Upper lobe of right lung (tissue), 1 donor: ENCODE results near the gene PDIA3. TPM values are rescaled to one million over a fixed set of nuclear protein-coding genes. Genes with fewer than 3 reads are reported as not detected.
A peak's percentile ranks its signal among the peaks of the same experiment; 100 is the strongest.
"Not testable (repeated sequence)": the region's sequence is repeated elsewhere in the genome, so short reads cannot be mapped to it uniquely, and the experiment has no call there.

Experiments used
- ATAC-seq: fragments of 200-7000 bp; cut with Tn5 transposase; one replicate; pipeline ENCODE4 v1.9.1; 2020; ENCODE audit warnings: mild to moderate bottlenecking, moderate library complexity
- DNase-seq: peaks from one replicate; pipeline ENCODE4 v3.0.0-alpha.2; 2020
- H3K27ac ChIP-seq: fragments of 200-600 bp; one replicate; pipeline ENCODE4 v1.8.0; 2022
- H3K27me3 ChIP-seq: fragments of 200-600 bp; one replicate; pipeline ENCODE4 v1.8.0; 2022; ENCODE audit warnings: mild to moderate bottlenecking
- H3K36me3 ChIP-seq: fragments of 200-600 bp; one replicate; pipeline ENCODE4 v1.8.0; 2022
- H3K4me1 ChIP-seq: fragments of 200-600 bp; one replicate; pipeline ENCODE4 v1.8.0; 2022
- H3K4me3 ChIP-seq: fragments of 200-600 bp; one replicate; pipeline ENCODE4 v1.8.0; 2022; ENCODE audit warnings: mild to moderate bottlenecking
- H3K9me3 ChIP-seq: fragments of 200-600 bp; one replicate; pipeline ENCODE4 v1.8.0; 2022
- intact Hi-C: fragments of 100-400 bp; cut with DNase I; formaldehyde crosslinking; loops from one replicate; pipeline ENCODE4 v1.11.0; 2022
- long read RNA-seq: library from polyadenylated mRNA; unstranded; transcript quantifications from one replicate; pipeline ENCODE4 v2.0.0, GENCODE V29; 2021
- total RNA-seq: library from RNA; stranded (reverse); fragmentation: NEBNext Ultra II Directional; extraction: Animal tissue kit (Norgen Biotek cat#: 25700); gene quantifications from one replicate; pipeline ENCODE4 v1.2.1, GENCODE V29; 2021
- TF ChIP-seq, protein P1 (sequence below): fragments of 200-600 bp; IDR thresholded peaks from one replicate; pipeline ENCODE4 v1.8.0; 2022; ENCODE audit warnings: antibody characterized with exemption
- donor health status: DM: no; HTN: yes; CAD: no; lungs with severe emphysema.

The PDIA3 gene
- total RNA-seq = 382 TPM
- long read RNA-seq, transcript PDIA3-201 (13 exons, 3,727 nt) = major isoform, 629 of 645 reads
- long read RNA-seq, partial matches to known transcripts = 7 of 645 reads
- long read RNA-seq, other reads (novel, unspliced or antisense) = 8 of 645 reads

DNA sequence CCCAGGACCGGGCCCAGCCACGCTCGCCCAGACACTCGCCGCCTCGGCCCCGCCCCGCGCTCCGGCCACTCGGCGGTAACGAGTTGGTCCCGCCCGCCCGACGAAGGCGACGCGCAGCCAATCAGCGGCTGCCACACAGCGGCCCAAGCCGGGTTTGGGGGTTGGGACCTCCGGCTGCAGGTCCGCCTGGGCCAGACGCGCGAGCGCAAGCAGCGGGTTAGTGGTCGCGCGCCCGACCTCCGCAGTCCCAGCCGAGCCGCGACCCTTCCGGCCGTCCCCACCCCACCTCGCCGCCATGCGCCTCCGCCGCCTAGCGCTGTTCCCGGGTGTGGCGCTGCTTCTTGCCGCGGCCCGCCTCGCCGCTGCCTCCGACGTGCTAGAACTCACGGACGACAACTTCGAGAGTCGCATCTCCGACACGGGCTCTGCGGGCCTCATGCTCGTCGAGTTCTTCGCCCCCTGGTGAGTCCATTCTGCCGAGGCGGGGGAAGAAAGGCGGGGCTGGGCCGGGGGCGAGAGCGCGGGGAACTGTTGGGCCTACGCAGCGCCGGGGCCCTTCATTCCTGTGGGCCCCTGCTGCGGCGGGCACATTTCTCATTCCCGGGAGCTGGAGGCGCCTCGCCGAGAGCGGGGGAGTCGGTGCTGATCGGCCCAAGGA lies at the start of gene PDIA3:
Gene PDIA3 (plus strand): TSS at position 194 of the 658 bp plus-strand sequence. CDS start 102 bp downstream, at position 296.
- H3K9me3 ChIP-seq, H3K36me3 ChIP-seq, intact Hi-C loops, H3K27me3 ChIP-seq: not testable (repeated sequence)
- H3K27ac ChIP-seq = peak within 1 kb of the TSS; percentile 96
- H3K4me3 ChIP-seq = peak within 1 kb of the TSS; percentile 86
- DNase-seq (peak; percentile 98), ATAC-seq (peak; percentile 98)
- peaks cover 39% of the 10 kb centered on the region for H3K4me1 ChIP-seq

DNA sequence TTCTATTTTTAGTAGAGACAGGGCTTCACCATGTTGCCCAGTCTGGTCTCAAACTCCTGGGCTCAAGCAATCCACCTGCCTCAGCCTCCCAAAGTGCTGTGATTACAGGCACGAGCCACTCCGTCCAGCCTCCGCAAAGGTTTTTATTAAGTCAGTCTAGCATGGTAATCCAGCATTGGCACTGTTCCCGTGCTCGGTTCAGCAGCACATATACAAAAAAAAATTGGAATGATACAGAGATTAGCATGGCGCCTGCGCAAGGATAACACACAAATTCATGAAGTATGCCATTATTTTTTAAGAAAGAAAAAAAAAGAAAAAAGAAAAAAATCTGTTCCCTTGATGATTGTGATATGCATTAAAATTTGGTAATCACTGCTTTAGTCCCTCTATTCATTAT lies 44.1 kb upstream of the PDIA3 start:
- no peak overlapping the region for H3K4me3 ChIP-seq

DNA sequence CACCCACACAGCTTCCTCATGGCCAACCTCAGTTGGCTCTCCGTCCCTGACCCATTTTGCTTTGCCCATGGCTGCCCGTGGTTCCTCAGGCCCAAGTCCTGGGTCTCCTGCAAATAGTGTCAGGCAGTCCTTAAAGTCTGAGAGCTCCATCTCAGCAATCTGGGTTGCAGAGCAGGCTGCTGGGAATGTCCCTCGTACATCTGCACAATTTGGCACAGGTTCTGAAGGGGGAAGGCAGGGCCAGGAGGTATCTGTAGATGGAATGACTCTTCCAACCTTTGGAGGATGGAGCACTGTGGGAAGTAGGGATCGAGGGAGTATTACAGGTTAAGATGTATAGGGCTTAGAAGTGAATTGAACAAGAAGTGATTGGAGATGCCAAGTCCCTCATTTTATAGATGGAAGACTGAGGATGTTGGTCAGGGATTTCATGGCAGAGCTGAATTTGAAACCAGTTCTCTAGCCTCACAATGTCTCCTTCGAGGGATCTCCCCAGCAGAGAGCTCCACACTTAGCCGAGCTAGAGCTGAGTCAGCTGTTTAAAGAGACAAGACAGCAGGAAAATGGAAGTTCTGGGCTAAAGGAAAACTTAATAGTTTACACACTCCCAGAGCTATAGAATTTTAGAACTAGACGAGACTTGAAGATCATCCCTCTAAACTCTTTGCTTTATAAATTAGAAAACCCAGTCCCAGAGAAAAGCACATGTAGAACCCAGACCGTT lies 43.4 kb upstream of the PDIA3 start:
- TF ChIP-seq, protein P1, sequence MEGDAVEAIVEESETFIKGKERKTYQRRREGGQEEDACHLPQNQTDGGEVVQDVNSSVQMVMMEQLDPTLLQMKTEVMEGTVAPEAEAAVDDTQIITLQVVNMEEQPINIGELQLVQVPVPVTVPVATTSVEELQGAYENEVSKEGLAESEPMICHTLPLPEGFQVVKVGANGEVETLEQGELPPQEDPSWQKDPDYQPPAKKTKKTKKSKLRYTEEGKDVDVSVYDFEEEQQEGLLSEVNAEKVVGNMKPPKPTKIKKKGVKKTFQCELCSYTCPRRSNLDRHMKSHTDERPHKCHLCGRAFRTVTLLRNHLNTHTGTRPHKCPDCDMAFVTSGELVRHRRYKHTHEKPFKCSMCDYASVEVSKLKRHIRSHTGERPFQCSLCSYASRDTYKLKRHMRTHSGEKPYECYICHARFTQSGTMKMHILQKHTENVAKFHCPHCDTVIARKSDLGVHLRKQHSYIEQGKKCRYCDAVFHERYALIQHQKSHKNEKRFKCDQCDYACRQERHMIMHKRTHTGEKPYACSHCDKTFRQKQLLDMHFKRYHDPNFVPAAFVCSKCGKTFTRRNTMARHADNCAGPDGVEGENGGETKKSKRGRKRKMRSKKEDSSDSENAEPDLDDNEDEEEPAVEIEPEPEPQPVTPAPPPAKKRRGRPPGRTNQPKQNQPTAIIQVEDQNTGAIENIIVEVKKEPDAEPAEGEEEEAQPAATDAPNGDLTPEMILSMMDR = no peak
- H3K36me3 ChIP-seq = no peaks in the 10 kb centered on the region
- ATAC-seq (no peak), DNase-seq (no peak)
- H3K27me3 ChIP-seq = no peaks in the 10 kb centered on the region
- no peaks in the 10 kb centered on the region for H3K9me3 ChIP-seq
- no peak overlapping the region for H3K4me3 ChIP-seq
- no peak overlapping the region for H3K27ac ChIP-seq
- intact Hi-C loops = no loop called here
- no peaks in the 10 kb centered on the region for H3K4me1 ChIP-seq

More for the DNA sequence above, 44.1 kb upstream of the PDIA3 start:
- DNase-seq (no peak), ATAC-seq (no peak)
- no peaks in the 10 kb centered on the region for H3K4me1 ChIP-seq
- H3K36me3 ChIP-seq = no peaks in the 10 kb centered on the region
- no peak overlapping the region for H3K27ac ChIP-seq
- H3K27me3 ChIP-seq = no peaks in the 10 kb centered on the region
- intact Hi-C loops = no loop called here
- no peaks in the 10 kb centered on the region for H3K9me3 ChIP-seq
- TF ChIP-seq, protein P1 = no peak

DNA sequence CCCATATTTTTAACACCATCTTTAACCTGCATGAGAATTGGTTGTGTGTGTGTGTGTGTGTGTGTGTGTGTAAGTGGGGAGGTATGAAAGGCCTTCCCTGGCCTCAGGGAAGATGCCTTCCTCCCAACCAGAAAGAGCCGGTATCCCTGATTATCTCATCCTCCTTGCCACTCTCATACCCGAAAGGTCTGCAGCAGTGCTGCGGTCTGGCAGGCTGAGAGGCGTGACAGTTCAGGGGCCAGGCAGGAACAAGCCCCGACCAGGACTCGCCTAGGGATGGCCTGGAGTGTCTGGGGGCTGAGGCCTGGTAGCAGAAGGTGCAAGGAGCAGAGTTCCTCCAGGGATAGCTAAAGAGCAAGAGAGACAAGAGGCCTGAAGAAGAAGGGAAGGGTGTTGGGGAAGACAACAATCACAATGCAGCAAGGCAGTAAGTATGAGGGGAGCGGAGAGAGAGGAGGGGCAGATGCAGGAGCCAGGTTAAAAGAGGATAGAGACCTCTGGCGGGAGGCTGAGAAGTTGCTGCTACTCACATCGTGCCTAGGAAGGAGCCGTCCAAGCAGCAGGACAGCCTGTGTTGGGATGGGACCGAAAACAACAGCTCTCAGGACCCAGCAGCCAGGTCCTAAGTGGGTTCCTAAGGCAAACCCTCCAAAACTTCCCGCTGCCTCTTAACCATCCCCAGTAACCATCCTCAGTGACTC lies 35.7 kb upstream of the PDIA3 start:
- H3K27me3 ChIP-seq, intact Hi-C loops, DNase-seq, H3K36me3 ChIP-seq, H3K9me3 ChIP-seq, H3K4me1 ChIP-seq, H3K4me3 ChIP-seq, H3K27ac ChIP-seq, ATAC-seq: not testable (repeated sequence)

DNA sequence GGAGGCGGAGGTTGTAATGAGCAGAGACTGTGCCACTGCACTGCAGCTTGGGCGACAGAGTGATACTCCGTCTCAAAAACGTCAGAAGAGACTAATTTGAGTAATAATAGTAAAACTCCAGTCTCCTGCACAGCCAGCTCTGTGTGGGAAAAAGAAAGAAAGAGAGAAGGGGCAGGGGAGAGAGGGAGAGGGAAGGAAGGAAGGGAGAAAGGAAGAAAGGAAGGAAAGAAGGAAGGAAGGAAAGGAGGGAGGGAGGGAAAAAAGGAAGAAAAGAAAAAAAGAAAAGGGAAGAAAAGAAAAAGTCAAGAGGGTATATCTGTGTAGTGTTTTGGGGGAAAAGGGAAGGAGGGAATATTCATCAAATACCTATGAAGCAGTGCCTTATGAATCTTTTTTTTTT lies 23.1 kb upstream of the PDIA3 start:
- intact Hi-C loops = no loop called here
- TF ChIP-seq, protein P1 = no peak
- ATAC-seq = no peak
- Histone ChIP-seq H3K9me3 (no peaks in the 10 kb centered on the region), H3K36me3 (no peaks in the 10 kb centered on the region), H3K4me1 (no peaks in the 10 kb centered on the region), H3K27me3 (no peaks in the 10 kb centered on the region), H3K27ac (no peak overlapping the region), H3K4me3 (no peak overlapping the region)
- DNase-seq = no peak

DNA sequence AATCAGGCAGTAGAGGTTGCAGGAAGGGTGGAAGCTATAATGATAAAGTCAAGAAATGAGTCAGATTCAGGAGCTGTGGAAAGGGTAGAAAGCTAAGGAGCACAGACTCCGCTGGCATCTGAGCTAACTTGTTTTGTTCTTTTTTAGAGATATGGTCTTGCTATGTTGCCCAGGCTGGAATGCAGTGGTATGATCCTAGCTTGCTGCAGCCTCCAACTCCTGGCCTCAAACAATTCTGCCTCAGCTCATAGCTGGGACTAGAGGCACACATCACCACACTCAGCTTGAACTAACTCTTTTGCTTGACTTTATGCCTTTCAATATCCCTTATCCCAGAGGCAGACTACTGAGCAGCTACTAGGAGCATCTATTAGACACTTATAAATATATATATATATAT lies 19.9 kb upstream of the PDIA3 start:
- intact Hi-C loops, H3K4me1 ChIP-seq, H3K27me3 ChIP-seq, H3K36me3 ChIP-seq, ATAC-seq, H3K27ac ChIP-seq, DNase-seq, H3K9me3 ChIP-seq, H3K4me3 ChIP-seq: not testable (repeated sequence)

DNA sequence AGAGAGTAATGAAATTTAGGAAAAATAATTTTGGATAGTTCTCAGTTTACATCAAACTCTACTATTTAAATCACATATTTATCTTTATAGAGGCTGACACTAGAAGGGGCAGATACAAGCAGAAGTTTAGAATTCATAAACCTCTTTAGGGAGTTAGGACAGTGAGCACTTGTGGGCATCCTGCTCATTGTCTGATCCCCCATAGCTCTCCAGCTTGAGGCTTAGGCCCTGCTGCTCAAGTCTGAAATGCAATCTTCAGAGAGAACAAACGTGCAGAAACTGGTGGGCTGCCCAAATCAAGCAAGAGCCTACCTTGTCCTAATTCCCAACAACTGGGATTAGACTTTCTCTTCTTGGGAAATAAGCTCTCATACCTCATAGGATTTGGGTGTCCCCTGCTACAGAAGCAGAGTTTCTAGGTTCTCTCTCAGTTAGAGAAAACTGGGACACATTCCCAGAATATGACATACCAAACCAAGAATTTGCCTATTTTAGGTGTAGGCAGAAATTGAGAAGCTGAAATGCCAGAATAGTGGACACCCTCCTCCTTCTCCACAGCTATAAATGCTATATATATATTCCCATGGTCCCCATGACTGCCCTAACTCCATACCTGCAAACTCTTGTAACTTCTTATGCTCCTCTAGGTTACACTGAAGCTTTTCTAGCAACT lies 18.0 kb upstream of the PDIA3 start:
- H3K36me3 ChIP-seq, H3K4me3 ChIP-seq, H3K4me1 ChIP-seq, H3K27ac ChIP-seq, H3K27me3 ChIP-seq, H3K9me3 ChIP-seq, DNase-seq, ATAC-seq, intact Hi-C loops: not testable (repeated sequence)
